ENCODE data around the gene SAMD4B. TPM values are rescaled to one million over a fixed set of nuclear protein-coding genes. Genes with fewer than 3 reads are reported as not detected.

Gene SAMD4B
- polyA plus RNA-seq, 3 donors: 34.3 to 79.0 (median 77.6) TPM

DNA sequence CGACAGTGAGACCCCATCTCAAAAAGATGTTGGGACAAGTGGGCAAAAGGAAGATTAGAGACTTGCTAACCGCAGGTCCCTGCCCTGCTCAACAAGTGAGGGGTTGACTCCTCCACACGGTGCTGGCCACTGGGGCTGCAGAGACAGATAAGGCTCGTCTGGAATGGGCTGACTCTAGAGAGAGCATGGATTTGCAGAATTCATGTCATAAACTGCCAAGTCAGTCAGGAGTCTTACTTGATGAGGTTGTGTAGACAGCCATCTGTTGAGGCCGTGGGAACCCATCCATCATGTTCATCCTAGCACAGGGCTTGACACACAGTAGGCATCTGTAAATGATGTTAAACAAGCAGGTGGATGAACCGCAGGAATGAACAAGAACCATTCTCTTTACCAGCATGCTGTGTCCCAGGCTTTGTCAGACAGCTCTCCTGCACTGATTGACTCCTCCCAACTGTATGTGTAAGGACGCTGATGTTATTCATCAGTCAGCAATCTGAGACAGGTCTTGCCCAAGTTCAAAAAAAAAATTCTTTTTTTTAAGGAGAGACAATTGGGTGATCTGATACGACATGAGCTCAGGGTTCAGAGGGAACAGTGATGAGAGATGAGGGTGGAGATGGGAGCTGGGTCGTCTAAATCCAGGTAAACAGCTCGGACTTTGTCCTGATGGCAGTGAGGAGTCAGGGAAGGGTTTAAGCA, 39.8 kb downstream of the SAMD4B start:
- WGBS, 3 donors: 76 to 85% (median 80%) methylated on average over 10 of the region's 10 CpGs
- no peak overlapping the region for H3K27ac ChIP-seq (ENCODE audit: low read depth, low read length)

DNA sequence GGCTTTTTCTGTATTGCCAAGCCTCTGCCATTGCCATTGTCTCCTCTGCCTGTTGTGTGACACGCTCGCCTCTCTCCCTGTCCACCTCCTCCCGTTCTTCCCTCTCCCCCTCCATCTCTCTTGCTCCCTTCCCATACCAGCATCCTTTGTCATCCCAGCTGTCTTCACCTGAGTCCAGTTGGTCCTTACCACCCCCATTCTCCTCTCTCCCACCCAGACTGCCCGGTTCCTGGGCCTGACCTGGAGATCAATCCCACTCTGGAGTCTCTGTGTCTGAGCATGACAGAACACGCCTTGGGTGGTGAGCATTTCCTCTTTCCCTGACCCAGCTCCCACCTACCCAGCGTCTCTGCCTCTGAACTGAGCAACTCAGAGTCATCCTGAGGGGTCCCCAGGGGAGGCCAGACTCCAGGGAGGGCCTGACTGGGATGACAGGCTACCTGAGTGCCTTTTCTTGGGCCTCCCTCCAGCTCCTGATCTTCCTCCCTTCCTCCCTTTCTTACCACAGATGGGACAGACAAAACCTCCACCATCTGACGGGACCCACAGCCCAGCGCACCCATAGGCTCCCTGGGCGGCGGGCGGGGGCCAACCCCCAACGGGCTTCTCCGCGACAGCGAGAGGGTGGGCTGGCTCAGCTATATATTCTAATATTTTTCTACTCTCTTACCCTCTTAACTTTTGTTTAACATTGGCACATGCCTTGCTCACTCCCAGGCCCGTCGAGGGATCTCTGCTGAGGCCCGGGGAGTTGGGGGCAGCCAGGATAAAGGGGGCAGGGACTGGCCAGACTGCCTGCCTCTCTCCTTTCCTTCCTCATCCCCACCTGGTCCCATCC, 41.0 kb downstream of the SAMD4B start:
- 87 to 90% (median 87%) methylated on average over 18 of the region's 18 CpGs for WGBS, 3 donors
- no peak overlapping the region for H3K27ac ChIP-seq (ENCODE audit: low read depth, low read length)

DNA sequence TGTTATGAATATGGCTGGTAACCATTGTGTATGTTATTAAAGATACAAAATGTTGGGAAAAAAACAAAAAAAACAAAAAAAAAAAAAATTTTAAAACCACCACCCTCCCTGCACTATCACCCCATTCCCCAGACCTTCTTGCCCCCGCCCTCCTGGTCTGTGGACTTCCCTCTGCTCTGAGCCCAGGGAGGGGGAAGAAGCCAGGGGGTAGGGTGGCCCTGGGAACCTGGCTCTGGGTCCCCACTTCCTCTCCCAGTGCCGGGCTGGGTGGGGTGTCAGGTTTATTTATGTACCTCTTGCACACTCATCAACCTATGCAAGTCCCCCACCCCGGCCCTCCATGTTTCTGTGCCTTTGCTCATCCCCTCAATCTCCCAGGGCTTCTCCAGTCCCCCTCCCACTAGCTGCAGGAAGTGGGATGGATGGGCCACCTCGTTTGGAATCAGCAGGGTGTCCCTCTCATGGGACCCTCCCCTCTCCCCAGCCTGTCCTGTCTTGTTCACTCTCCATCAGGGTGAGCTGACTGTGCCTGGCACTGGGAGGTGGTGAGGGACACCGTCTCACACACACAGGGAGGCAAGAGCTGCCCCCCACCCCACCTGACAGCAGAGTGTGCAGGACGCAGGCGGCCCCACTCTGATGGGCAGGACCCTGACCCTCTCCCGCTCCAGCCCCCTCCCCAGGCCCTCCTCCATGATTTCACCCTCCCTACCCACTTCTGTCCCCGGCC, 42.8 kb downstream of the SAMD4B start:
- 64 to 75% (median 67%) methylated on average over 9 of the region's 9 CpGs for WGBS, 3 donors
- H3K27ac ChIP-seq (ENCODE audit: low read depth, low read length): no peak overlapping the region

DNA sequence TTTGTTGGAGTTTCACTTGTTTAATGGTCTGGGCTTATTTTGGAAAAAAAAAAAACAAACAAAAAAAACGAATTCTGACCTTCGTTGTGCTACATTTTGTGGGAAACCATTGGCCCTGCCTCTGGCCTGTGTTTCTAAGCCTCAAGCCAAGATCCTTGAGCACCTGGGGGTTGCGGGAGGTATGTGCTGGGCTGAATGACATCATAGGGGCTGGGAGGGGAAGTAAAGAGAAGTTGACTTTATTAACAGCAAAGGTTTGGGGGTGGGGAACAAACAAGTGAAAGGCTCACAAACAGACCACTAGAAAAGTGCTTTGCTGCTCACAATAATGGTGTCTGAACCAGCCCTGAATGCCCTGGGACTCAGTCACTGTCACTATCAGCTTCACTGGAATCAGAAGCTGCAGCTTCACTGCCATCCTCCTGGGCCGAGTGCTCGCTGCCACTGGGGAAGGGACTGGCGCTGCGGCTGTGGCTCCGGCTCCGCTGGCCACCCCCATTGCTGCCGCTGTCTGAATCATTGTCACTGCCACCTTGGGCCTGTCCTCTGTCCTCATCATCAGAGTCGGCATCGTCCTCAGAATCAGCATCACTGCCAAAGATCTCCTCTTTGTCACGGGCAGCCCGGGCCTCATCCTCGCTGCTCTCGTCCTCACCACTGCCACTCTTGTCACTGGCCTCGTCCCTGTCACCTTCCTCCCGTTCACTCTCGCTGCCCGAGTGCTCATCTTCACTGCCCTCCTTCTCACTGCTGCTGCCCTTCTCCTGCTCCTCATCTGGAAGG, 43.6 kb downstream of the SAMD4B start:
- WGBS, 3 donors: 84 to 85% (median 84%) methylated on average over 20 of the region's 20 CpGs
- no peak overlapping the region for H3K27ac ChIP-seq (ENCODE audit: low read depth, low read length)

DNA sequence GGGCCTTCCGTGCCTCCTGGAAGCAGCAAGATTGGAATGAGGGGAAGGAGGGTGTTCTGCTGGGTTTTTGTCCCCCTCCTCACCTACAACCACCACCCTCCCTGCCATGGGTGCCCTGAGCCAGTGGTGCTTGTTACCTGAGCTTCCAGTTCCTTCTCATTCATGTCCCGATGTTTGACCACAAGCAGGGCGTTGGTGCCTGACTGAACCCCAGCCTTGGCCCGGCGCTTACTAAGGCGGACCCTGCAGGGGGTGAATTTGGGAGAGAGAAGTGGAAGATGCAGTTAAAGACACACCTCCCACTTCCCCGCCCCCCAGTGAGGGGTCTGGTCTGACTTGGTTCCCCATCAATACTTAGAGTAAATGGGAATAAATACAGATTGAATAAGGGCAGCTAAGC, 44.3 kb downstream of the SAMD4B start:
- no peak overlapping the region for H3K27ac ChIP-seq (ENCODE audit: low read depth, low read length)
- 78 to 88% (median 87%) methylated on average over 7 of the region's 7 CpGs for WGBS, 3 donors

DNA sequence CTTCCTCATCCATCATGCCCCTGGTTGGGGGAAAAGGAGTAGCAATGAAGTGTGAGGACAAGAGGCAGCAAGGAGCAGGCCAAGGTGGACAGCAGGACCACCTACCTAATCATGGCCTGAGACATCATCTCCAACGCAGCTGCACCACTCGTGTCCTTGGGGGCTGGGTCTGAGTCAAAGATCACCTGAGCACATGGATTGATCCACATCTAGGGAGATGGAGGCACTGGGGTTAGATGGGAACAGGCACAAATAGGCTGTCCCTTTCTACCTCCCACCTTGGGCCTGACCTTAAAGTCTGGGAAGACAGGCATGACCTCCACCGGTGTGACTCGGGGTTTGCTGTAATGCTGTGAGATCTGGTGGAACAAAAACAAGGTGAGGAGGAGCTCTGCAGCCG, 46.4 kb downstream of the SAMD4B start:
- WGBS, 3 donors: 75 to 92% (median 92%) methylated on average over 5 of the region's 5 CpGs
- H3K27ac ChIP-seq (ENCODE audit: low read depth, low read length): no peak overlapping the region

DNA sequence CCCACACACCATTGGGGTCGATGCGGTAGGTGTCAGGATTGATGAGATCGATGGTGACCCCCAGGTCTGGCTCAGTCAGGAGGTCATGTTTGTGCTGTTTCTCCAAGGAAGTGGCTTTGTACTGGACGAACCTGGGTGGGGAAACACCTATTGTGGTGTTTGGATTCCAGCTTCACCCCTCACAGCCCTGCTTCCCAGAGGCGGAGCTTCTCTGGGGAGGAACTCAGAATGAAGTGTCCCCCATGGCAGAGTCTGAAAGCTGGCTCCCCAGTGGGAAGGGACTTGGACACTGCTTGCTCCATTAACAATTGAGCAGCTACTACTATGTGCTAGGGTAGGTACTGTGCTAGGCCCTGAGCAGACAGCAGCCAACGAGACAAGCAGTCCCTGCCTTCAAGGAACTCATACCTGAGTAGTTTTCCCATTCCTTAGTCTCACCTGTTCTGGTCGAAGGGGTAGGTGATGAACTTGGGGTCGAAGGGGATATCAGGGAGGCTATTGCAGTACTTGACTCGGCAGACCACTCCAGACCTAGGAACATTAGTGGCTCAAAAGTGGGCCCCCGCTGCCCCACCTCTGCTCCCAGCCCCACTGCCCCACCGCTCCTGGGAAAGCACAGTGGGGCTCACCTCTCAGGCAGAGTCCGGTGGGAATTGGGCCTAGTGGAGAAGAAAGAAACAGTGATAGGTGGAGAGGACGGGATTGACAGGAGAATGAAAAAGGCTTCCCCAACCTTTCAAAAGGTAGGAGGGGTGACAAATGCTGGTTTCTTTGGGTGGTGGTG, 47.6 kb downstream of the SAMD4B start:
- WGBS, 3 donors: 58 to 72% (median 68%) methylated on average over 13 of the region's 13 CpGs
- peak overlapping the region; percentile 16 for H3K27ac ChIP-seq (ENCODE audit: low read depth, low read length)

DNA sequence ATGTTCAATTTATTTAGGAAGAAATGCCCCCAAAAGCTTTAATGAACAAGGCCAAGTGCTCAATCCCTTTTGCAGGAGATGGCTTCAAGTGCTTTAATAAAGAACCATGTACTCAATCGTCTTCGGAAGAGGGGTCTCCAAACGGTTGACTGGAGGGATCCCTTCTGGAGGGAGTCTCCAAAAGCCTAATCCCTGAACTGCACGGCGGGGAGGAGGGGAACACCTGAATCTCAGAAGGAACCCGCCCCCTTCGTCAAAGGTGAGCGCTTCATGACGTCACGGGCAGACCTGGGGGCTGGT, 48.2 kb downstream of the SAMD4B start:
- 0 to 1% (median 0%) methylated on average over 8 to 10 of the region's 10 CpGs for WGBS, 3 donors
- peak overlapping the region; percentile 94 for H3K27ac ChIP-seq (ENCODE audit: low read depth, low read length)

DNA sequence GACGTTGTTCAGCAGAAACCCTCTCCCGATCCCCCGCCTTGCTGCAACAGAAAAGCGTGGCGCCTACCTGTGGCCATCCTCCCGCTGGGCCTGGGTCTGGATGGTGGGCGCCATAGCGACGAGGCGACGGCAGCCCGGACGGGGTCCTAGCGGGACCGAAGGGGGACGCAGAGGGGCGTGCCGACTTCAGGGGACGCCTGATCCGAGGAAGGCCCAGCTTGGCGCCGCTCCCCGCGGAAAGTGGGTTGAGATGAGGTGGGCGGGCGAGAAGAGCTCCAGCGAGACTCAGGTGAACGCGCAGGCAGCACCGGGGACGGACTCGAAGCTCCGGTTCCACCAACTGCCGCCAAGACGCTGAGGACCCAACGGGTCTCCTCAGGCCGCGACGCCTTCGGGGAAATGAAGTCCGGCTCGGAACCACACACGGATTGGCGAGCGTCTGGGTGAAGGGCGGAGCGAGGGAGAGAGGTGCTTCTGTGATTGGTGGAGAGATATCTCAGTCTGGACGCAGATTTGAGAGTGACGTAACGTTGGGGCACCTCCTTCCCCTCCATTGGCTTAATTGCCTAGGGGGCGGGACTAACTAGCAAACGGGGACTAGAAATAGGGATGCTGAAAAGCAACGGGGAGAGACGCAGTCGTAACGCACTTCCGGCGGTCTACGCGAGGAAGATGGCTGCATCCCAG, 48.7 kb downstream of the SAMD4B start, which contains the start of the genes MED29 and PAF1:
TSS of gene MED29 (plus strand) at position 628 of the 687 bp plus-strand sequence. CDS start at position 673, 45 bp downstream.
TSS of gene PAF1 (minus strand) at position 356 of the 687 bp plus-strand sequence. CDS start at position 114, 242 bp downstream.
- peak within 1 kb of the TSS; percentile 94 for H3K27ac ChIP-seq (ENCODE audit: low read depth, low read length)
- WGBS, 3 donors: 0 to 1% (median 0%) methylated on average over 57 to 60 of the region's 60 CpGs

DNA sequence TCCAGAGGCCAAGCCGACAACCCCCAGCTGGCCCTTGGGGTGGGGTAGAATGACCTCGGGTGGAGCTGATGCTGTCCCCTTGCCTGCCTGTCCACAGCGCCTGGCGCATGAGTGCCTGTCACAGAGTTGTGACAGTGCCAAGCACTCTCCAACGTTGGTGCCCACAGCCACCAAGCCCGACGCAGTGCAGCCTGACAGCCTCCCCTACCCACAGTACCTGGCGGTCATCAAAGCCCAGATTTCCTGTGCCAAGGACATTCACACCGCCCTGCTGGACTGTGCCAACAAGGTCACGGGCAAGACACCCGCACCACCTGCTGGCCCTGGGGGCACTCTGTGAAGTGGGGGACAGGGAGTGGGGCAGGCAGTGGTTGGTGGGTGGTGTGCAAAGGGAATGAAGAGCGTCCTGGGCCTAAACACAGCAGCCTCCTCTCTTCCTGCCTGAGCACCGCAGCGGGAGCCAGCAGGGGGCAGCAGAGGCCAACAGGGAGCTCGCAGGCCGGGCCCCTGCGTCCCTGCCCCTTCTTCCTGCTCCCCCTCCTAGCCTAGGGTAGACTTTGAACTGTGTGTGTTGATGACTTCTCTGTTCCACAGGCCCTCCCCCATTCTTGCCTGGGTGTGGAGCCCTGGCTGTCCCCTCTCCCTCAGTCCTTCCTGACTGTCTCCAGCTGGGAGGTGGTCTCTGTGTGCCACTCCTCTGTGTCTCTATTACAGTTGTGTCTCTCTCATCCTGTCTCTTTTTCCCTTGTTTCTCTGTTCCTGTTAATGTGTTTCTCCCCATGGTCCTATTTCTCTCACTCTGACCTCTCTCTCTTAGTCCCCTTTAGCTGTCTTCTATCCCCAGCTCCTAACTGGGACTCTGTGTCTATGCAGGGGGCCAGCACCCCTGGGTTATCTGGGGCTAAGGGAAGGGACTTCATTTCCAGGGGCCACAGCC, 55.4 kb downstream of the SAMD4B start:
- WGBS, 3 donors: 13 to 31% (median 30%) methylated on average over 15 to 17 of the region's 17 CpGs
- peak overlapping the region; percentile 98 for H3K27ac ChIP-seq (ENCODE audit: low read depth, low read length)

DNA sequence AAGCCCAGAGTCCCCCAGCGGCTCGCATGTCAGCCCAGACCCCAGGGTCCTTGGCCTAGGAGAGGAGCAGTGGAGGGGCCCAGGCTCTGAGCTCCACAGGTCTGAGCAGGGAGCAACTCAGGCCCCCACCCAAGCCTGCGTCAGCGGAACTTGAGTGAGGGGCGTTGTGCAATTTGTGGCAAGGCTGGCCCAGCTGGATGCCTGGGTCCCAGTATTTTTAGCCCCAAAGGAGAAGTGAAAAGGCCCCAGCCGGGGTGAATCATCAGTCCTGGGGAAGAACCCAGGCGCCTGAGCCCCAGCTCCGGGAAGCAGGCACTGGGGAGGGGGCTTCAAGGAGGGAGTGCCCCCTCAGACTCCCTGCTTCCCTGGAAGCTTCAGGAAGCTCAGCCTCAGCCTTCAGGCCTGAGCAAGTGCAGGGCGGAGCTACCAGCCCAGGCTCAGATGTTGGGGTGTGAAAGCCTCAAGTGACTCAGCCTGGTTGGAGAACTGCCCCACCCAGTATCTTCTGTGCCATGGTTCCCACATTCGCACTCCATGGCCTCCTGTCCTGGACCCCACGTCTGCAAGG, 56.2 kb downstream of the SAMD4B start:
- WGBS, 3 donors: 52 to 87% (median 57%) methylated on average over 11 of the region's 11 CpGs
- peak overlapping the region; percentile 98 for H3K27ac ChIP-seq (ENCODE audit: low read depth, low read length)

DNA sequence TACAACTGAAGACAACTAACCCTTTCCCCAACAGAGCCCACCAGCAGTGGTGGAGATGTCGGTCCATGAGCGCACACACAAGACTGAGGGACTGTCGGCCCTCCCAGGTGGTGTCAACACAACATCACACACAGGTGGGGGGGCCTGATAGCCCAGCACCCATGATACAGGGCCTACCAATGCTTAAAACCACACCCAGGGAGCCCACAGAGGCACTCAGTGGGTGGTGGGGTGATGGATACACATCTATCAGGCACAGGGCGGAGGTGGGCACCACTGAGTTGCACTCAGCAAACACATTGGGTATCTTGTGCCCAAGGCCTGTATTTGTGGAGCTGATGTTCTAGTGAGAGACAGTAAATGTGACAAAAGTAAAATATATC, 57.4 kb downstream of the SAMD4B start:
- no peak overlapping the region for H3K27ac ChIP-seq (ENCODE audit: low read depth, low read length)
- WGBS, 3 donors: 93 to 96% (median 95%) methylated on average over 4 of the region's 4 CpGs

DNA sequence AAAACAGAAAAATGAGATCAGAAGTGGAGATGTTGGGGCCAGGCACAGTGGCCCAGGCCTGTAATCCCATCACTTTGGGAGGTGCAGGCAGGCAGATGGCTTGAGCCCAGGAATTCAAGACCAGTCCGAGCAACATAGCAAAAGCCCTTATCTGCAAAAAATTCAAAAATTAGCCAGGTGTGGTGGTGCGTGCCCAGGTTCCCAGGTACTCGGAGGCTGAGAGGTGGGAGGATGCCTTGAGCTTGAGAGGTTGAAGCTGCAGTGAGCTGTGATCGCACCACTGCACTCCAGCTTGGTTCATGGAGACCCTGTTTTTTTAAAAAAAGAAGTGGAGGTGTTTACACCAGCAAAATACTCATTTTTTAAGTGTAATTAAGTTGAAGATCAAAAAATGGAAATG, 57.8 kb downstream of the SAMD4B start:
- WGBS, 3 donors: 60 to 90% (median 85%) methylated on average over 4 of the region's 4 CpGs
- H3K27ac ChIP-seq (ENCODE audit: low read depth, low read length): peak overlapping the region; percentile 23

DNA sequence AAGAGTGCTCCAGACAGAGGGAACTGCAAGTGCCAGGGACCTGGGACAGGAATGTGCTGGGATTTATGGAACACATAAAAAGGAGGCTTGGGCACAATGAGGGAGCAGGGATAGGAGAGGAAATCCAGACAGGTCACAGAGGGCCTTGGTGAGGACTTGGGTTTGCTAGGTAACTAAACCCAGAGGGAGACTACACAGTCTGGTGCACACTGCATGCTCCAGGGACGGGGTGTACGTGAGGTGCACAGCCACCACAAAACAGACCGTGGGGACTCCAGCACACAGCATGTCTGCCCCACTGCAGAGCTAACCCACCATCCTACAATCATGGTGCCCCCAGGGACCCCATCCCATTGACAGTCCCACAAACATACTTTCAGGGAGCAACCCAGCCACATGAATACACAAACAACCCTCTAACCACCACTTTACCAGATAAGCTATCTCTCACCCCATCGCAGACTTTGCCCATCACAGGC, 58.9 kb downstream of the SAMD4B start:
- no peak overlapping the region for H3K27ac ChIP-seq (ENCODE audit: low read depth, low read length)
- WGBS, 3 donors: 53 to 70% (median 63%) methylated on average over 4 of the region's 4 CpGs

DNA sequence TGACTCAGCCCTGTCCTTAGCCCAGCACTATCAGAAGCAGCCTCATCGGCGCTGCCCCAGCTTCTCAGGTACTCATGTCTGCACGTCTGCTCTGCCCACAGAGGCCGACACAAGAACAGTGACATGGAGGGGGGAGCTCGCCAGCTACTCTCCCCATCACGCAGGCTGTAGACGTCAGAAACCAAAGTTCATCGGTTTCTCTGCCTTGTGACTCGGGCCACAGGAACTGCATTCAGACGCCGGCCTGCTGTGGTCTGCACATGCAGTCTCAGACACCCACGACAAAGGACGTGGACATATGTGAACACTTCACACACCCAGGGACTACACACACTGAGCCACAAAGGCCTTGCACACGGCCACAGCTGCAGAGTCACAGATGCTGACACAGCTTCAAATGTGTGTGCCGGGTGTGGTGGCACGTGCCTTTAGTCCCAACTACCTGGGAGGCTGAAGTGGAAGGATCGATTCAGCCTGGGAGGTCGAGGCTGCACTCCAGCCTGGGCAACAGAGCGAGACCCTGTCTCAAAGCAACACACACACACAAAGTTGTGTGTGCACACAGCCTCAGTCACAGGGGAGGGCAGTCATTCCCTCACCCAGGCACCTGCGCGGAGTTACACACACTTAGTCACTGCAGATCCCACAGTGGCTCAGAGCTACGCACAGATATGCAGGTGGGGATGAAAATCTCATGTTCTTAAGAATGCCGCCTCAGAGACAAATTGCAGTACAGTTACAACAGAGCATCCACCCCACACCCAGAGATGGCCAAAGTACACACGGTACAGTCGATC, 59.5 kb downstream of the SAMD4B start:
- H3K27ac ChIP-seq (ENCODE audit: low read depth, low read length): peak overlapping the region; percentile 74
- WGBS, 3 donors: 40 to 51% (median 50%) methylated on average over 25 of the region's 25 CpGs

Data from adipose tissue (tissue), 3 donors.